Activated T-helper 1 cell treated with anti-CD3 and anti-CD28 coated beads, Interleukin-2, amount 50 U/mL, for 16 hours (primary cell): ENCODE data around the gene AWAT2.

ENCODE experiments used
- DNase-seq, 2 donors: peaks; one replicate each; pipeline ENCODE4 v3.0.0-alpha.2; 2020; ENCODE audit warnings: low read depth in 1 of 2, low spot score in 1 of 2

Gene AWAT2

GRCh38 chrX:70042399-70043371, 7.1 kb downstream of the AWAT2 start:
- no peak for DNase-seq

DNA sequence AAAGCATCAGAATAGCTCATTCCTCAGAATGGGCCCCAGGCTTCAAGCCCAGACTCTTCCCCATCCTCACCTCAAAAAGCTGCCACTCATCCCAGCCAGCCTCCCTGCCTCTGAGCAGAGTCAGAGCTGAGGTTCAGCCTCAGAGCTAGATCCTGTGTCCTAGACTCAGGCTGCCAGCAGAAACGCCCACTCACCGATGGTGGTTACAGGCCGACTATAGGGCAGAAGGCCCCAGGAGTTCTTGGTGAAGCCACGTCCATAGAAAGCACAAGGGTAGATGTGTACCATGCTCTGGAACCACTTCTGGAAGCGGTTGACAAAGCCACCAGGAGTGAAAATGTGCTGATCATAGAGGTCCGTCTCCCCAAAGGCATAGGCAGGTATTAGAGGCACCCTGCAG, 7.7 kb downstream of the AWAT2 start:
- no peak for DNase-seq

DNA sequence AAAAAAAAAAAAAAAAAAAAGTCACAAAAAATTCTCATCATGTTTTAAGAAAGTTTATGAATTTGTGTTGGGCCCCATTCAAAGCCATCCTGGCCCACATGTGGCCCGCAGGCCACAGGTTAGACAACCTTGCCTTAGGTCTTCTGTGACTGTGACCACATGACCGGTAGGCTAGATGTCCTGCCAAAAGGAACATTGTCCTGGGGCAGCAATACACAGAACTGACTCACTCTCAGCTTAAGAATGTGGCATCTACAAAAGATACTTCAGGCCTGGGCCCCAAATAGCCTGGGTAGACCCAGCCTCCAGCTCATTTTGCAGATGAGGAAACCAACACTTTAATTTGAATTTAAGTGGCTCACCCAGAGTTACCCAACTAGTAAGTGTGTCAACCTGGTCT, 10.0 kb downstream of the AWAT2 start:
- DNase-seq: no peak

DNA sequence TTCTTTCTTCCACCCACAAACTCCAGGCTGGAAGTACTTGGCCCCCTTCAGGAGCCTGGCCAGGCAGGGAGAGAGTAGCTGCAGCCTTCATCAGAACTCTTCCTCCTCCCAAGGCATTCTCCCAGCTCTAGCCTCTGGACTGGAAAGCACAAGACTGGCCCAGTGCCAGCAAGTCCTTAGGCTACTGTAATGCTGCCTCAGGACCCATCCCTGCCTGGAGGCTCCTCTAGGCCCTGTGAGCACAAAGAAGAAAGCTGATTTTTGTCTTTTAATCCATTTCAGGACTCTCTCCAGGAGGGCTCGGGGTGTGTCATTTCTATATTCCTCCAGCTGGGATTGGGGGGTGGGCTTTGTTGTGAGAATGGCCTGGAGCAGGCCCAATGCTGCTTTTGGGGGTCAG, 10.8 kb downstream of the AWAT2 start:
- DNase-seq: no peak

- DNase-seq: no peak
Measured at GRCh38 chrX:70038515-70038914, 11.2 kb downstream of the AWAT2 start.

- DNase-seq: no peak
Measured at GRCh38 chrX:70034646-70035045, 15.1 kb downstream of the AWAT2 start.

DNA sequence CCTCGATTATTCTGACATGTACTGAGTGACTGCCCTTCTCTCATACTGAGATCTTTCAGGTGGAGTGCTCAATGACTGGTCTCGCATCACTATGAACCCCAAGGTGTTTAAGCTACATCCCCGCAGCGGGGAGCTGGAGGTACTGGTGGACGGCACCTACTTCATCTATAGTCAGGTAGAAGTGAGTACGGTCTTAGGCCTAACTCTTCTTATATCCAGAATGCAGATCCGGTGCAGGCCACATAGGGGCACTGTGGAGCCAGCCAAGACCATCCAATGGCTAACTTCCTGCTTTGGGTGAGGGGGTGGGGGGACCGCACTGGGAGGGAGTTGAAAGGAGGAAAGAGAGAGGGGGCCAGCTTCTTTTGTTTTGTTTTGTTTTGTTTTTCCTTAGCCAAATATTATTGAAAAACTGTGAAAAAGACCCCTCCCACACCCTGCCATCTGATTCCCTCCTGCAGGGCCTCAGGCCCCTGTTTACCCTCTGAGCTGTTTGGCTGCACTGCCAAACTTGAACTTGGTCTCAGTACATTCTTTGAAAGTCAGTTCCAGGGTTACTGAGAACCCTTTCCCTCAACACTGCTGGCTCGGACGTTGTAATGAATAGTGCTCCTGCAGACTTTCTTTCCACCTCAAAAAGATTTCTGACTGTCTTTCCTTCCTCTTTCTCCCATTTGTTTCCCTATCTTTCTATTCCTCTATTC, 16.2 kb downstream of the AWAT2 start:
- no peak for DNase-seq

DNA sequence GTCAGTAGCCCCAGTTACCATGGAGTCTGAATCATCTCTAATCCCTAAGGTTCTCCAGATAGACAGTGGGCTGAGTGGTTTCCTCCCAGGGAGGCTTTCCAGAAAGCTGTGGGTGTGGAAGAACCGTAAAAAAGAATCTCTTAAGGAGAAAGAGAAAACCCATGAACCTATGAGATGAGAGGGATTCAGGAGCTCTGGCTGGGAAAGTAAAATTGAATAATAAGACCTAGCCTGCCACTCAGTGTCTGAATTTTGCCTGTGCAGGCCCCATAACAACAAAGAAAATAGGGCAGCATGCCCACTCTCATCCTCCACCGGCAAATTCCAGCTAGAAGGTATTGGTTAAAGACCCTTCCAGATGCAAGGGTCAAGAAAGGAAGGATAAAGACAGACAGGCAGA, 16.9 kb downstream of the AWAT2 start:
- no peak for DNase-seq

DNA sequence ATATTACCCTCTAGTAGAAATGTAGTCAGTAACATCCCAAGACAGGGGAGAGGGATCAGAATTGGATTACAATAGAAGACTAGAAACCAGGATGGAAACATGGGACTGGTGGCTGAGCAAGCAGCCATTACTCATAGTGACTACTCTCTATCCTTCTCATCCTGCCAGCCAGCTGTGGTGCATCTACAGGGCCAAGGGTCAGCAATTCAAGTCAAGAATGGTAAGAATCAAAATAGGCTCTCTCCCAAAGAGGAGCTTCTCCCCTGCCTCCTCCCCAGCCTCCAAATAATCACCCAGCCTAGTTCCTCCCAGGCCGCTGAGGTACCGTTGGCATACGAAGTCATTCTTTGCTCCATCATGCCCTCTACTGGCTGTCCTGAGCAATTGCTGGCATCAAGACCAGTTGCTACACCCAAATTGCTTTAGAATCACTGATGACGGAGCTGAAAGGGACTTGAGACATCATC, 19.4 kb downstream of the AWAT2 start:
- no peak for DNase-seq

- no peak for DNase-seq
Measured at GRCh38 chrX:70029863-70030262, 19.9 kb downstream of the AWAT2 start.

DNA sequence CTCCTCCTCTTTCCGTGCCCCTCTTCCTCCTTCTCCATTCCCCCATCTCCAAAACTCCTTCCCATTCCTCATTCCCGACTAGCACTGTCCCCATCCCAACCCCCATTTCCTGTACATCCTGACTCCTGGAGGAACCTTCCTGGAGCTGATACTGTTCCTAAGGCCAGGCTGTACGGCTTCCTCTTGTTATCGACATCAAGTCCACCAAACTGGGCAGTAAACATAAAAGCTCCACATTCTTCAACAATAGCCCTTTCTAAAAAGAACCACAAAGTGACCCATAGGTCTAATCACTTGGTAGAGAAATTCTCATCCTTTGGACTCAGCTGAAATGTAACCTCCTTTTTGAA, 22.9 kb downstream of the AWAT2 start:
- DNase-seq: no peak

GRCh38 chrX:70026112-70026850, 23.5 kb downstream of the AWAT2 start:
- no peak for DNase-seq

GRCh38 chrX:70025464-70025863, 24.3 kb downstream of the AWAT2 start:
- DNase-seq: no peak

GRCh38 chrX:70022616-70023015, 27.1 kb downstream of the AWAT2 start:
- no peak for DNase-seq

DNA sequence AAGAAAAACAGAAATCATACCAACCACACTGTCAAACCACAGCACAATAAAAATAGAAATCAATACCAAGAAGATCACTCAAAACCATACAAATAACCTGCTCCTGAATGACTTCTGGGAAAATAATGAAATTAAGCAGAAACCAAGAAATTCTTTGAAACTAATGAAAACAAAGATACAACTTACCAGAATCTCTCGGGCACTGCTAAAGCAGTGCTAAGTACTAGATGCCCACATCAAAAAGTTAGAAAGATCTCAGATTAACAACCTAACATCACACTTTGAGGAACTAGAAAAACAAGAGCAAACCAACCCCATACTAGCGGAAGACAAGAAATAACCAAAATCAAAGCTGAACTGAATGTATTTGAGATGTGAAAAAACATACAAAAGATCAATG, 33.2 kb downstream of the AWAT2 start:
- no peak for DNase-seq

DNA sequence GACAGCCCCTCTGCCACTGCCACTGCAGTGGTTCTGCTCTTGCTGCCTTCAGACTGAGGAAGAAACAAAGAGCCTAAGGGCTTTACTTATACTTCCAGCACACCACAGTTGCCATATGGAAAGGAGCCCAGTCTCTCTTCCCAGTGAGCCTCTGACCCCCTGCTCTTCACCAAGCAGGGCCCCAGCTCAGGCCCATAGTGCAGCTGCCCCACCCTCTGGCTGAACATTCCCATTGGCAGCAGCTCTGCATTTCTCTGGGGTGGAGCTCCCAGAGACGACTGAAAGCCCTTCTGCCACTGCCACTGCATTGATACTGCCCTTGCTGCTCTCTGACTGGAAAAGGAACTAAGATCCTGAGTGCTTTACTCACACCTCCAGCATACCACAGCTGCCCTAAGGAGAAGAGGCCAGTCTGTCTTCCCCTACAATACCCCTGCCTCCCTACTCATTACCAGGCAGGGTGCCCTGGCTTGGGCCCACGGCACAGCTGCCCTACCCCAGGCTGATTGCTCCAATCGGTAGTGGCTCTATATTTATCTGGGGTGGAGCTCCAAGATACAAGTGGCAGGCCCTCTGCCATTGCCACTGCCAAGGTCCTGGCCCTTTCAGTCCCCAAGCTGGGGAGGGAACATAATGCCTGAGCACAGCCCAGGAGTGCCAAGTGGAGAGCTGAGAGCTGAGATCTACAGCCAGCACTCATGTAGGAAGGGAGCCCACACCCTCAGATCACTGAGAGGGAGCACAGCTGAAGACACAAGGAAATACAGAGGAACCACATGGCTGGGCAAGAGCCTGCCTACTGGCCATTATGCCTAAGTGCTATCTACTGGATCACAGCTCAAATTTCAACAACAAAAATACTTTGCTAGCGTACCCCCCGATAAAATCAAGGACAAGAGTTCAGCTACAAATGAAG, 36.0 kb downstream of the AWAT2 start:
- DNase-seq: no peak

GRCh38 chrX:70012756-70013155, 37.0 kb downstream of the AWAT2 start:
- no peak for DNase-seq

DNA sequence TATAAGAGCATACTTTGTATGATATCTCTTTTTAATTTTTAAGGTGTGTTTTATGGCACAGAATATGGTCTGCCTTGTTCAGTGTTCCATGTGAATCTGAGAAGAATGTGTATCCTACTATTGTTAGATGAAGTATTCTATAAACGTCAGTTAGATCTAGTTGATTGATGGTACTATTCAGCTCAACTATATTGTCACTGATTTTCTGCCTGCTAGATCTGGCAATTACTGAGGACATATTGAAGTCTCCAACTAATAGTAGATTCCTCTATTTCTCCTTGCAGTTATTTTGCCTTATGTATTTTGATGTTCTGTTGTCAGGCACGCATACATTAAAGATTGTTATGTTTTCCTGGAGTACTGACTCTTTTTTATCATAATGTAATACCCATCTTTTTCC, 39.8 kb downstream of the AWAT2 start:
- no peak for DNase-seq

GRCh38 chrX:70009049-70009448, 40.7 kb downstream of the AWAT2 start:
- DNase-seq: no peak

DNA sequence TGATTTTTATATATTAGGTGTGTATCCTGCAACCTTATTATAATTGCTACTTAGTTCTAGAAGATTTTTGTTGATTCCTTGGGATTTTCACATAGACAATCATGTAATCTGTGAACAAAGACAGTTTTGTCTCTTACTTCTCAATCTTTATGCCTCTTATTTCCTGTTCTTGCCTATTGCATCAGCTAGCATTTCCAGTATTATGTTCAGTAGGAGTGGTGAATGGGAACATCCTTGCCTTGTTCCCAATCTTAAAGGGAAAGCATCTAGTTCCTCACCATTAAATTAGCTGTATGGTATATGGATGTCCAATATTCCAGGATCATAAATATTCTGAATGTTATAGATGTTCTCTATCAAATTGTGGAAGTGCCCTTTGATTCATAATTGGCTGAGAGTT, 41.8 kb downstream of the AWAT2 start:
- DNase-seq: no peak
